HCT116 (cell line): ENCODE results near the gene SNX9.

Experiments used
- ATF3 ChIP-seq: IDR thresholded peaks from 2 replicates; pipeline ENCODE4 v1.6.1; 2012
- CBX3 ChIP-seq: IDR thresholded peaks from 2 replicates; pipeline ENCODE4 v1.6.1; 2012; ENCODE audit warnings: low read depth
- CEBPB ChIP-seq: IDR thresholded peaks from 2 replicates; pipeline ENCODE4 v1.6.1; 2012; ENCODE audit warnings: low read depth
- CTCF ChIP-seq, 3 experiments: fragments of 200-600 bp in 1 of 3; sonication (generic) in 1 of 3; IDR thresholded peaks in 2 of 3; conservative IDR thresholded peaks in 1 of 3; 2 replicates each; pipeline ENCODE4 v1.5.1; 2012 to 2017; ENCODE audit warnings: low read depth in 2 of 3, low read length in 2 of 3, antibody characterized with exemption in 1 of 3, borderline replicate concordance in 1 of 3, control low read depth in 1 of 3, mild to moderate bottlenecking in 1 of 3, mixed read lengths in 1 of 3, mixed run types in 1 of 3, moderate library complexity in 1 of 3; ENCODE audit not compliant: insufficient read depth in 1 of 3
- EZH2 ChIP-seq: fragments of 200-600 bp; sonication (generic); IDR thresholded peaks from 2 replicates; pipeline ENCODE4 v1.6.1; 2017; ENCODE audit warnings: antibody characterized with exemption, mixed run types
- JUND ChIP-seq: IDR thresholded peaks from 2 replicates; pipeline ENCODE4 v1.6.1; 2012
- POLR2A ChIP-seq: IDR thresholded peaks from 2 replicates; pipeline ENCODE4 v1.7.0; 2011; ENCODE audit warnings: borderline replicate concordance; ENCODE audit not compliant: insufficient read depth, insufficient read length; ENCODE audit errors: extremely low read depth
- POLR2AphosphoS5 ChIP-seq: IDR thresholded peaks from 2 replicates; pipeline ENCODE4 v1.6.1; 2011; ENCODE audit warnings: mild to moderate bottlenecking, low read depth, low read length, moderate library complexity
- SIN3A ChIP-seq: IDR thresholded peaks from 2 replicates; pipeline ENCODE4 v1.6.1; 2012; ENCODE audit warnings: low read depth
- SP1 ChIP-seq: IDR thresholded peaks from 2 replicates; pipeline ENCODE4 v1.6.1; 2012; ENCODE audit warnings: low read depth
- TCF7L2 ChIP-seq: IDR thresholded peaks from 2 replicates; pipeline ENCODE4 v1.7.0; 2011; ENCODE audit warnings: borderline replicate concordance, inconsistent platforms; ENCODE audit not compliant: insufficient read depth, insufficient read length; ENCODE audit errors: extremely low read depth
- YY1 ChIP-seq: IDR thresholded peaks from 2 replicates; pipeline ENCODE4 v1.6.1; 2011; ENCODE audit warnings: low read length, low read depth, moderate library complexity, mild to moderate bottlenecking; ENCODE audit not compliant: insufficient replicate concordance; ENCODE audit errors: extremely low read depth
- ZBTB33 ChIP-seq: IDR thresholded peaks from 2 replicates; pipeline ENCODE4 v1.6.1; 2011; ENCODE audit warnings: mild to moderate bottlenecking, low read length, moderate library complexity; ENCODE audit not compliant: insufficient replicate concordance; ENCODE audit errors: extremely low read depth
- ZNF274 ChIP-seq: fragments of 200-500 bp; sonication (Bioruptor generic); IDR thresholded peaks from 2 replicates; pipeline ENCODE4 v1.6.1; 2014; ENCODE audit warnings: mild to moderate bottlenecking, low read depth, low read length, inconsistent platforms

- TF ChIP-seq CTCF (IDR thresholded peaks at IDR 0.05 in 2 of 3, conservative IDR thresholded peaks at IDR 0.05 in 1 of 3; ENCODE audit: borderline replicate concordance in 1 of 3, insufficient read depth in 1 of 3, low read depth in 2 of 3, low read length in 2 of 3) = no peak
- TF ChIP-seq POLR2A = no peak
- TF ChIP-seq POLR2AphosphoS5 = no peak
- no peak for TF ChIP-seq YY1
- TF ChIP-seq SP1 = no peak
- no peak for TF ChIP-seq CBX3
- TF ChIP-seq JUND = no peak
- no peak for TF ChIP-seq CEBPB
- TF ChIP-seq ZBTB33 = no peak
- no peak for TF ChIP-seq EZH2
- no peak for TF ChIP-seq ATF3
- no peak for TF ChIP-seq SIN3A
- TF ChIP-seq ZNF274 = no peak
- no peak for TF ChIP-seq TCF7L2
Observed at GRCh38 chr6:157868835-157869234, 45.8 kb downstream of the SNX9 start.
